Endothelial cell of umbilical vein (primary cell): Measurements from ENCODE around the gene P3H2.

Experiments
- CTCF ChIP-seq, 2 donors: IDR thresholded peaks; 1 replicate in 1 of 2; 2 replicates in 1 of 2; pipeline ENCODE4 v1.5.1; 2011; ENCODE audit warnings: low read length in 2 of 2, mild to moderate bottlenecking in 2 of 2, moderate library complexity in 2 of 2, control low read depth in 1 of 2, inconsistent platforms in 1 of 2, low read depth in 1 of 2; ENCODE audit not compliant: insufficient read depth in 1 of 2; ENCODE audit errors: extremely low read depth in 1 of 2
- EZH2 ChIP-seq: IDR thresholded peaks from 2 replicates; pipeline ENCODE4 v1.6.1; 2012; ENCODE audit warnings: borderline replicate concordance, low read depth, mild to moderate bottlenecking, moderate library complexity, low read length, inconsistent platforms; ENCODE audit not compliant: severe bottlenecking
- JUN ChIP-seq: IDR thresholded peaks from 2 replicates; pipeline ENCODE4 v1.6.1; 2011; ENCODE audit warnings: borderline replicate concordance, low read depth; ENCODE audit not compliant: insufficient read length, insufficient read depth
- POLR2AphosphoS5 ChIP-seq: IDR thresholded peaks from 2 replicates; pipeline ENCODE4 v1.6.1; 2012; ENCODE audit warnings: low read depth, mild to moderate bottlenecking, control low read depth, low read length, moderate library complexity; ENCODE audit not compliant: insufficient read depth

GRCh38 chr3:189948724-189949045, 172.0 kb downstream of the P3H2 start:
- no peak for TF ChIP-seq CTCF (IDR thresholded peaks at IDR 0.05; ENCODE audit: extremely low read depth in 1 of 2, insufficient read depth in 1 of 2, low read depth in 1 of 2, low read length in 2 of 2)
- no peak for TF ChIP-seq JUN
- no peak for TF ChIP-seq EZH2
- TF ChIP-seq POLR2AphosphoS5: no peak
